HG03066 (cell line): ENCODE measurements around the gene BACH2.

Experiments
- ATAC-seq: cut with Tn5 transposase; IDR thresholded peaks from one replicate; pipeline ENCODE4 v1.9.1; 2021; ENCODE audit warnings: low read depth; ENCODE audit not compliant: unreplicated experiment

Gene BACH2

DNA sequence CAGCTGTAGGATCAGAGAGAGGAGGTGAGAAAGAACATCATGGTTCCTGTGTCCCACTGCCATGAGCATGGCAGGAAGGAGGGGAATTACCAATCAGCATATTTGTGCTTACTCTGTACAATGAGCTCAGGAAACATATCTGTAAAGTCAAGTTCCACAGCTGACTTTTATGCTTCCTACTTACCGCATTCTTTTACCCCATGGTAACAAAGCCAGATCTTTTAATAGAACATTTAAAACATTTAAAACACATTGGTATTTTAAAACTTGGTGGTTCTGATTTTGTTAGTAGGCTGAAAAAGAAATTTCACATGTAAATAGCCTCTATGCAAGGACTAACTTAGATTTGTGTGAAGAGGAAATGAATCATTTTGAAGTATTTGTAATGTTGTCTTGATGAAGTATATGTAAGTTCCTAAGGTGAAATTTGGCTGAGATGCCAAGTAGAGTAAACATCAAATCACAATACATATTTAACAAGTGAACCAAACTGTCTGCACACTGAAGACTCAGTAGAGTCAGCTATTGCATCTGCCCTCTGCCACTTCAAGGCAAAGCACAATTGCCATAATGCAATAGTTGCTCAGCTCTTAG lies 287.6 kb downstream of the BACH2 start:
- no peak for ATAC-seq

- ATAC-seq, result no peak
Observed at GRCh38 chr6:90008189-90008907, 288.3 kb downstream of the BACH2 start.

- ATAC-seq, result no peak
Observed at GRCh38 chr6:90005048-90005827, 291.4 kb downstream of the BACH2 start.

GRCh38 chr6:90004511-90004910 lies 292.1 kb downstream of the BACH2 start:
- no peak for ATAC-seq

DNA sequence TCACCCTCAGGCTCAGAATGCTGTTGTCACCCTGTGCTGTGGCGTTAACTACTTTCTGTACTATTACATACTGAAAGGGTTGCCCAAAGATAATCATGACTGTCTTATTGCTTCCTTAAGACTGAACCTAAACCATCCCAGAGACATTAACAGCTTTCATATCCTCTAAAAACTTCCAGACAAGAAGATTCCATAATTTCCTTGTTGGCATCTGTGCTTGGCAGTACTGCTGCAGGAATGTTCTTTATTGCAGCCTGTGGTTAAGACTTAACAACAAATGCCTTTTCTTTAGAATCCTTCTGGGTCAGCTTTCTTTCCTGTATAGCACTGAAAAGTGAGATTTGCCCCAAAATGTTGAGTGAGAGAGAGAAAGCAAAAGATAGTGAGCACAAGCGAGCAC lies 292.7 kb downstream of the BACH2 start:
- ATAC-seq, result no peak

DNA sequence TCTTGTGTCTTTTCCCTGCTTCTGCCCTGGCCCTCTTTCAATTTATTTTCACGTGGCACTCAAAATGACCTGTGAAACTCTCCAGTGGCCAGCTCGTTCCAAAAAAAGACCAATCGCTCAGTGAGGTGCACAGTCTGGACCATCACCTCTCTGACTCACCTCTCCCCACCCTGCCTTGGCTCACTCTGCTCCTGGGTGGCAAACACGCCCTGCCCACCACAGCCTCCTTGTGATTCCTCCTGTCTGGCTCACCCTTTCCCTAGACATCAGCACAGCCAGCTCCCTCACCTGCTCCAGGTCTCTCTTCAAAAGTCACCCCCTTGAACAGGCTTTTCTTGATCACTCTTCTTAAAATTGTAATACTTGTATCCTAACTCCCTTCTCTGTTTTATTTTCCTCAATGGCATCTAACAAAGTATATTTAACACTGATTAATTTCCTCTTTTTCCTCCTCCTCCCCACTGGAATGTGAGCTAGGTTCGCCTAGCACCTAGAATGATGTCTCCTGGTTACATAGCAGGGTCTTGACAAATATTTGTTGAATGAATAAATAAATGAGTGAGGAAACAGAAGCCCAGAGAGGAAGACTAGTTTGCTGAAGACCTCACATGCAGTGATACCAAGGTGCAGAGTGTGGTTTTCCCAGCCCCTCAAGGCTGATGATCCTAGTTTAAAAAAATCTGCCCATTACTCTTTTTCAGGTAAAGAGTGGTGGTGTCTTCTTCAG lies 293.4 kb downstream of the BACH2 start:
- no peak for ATAC-seq

DNA sequence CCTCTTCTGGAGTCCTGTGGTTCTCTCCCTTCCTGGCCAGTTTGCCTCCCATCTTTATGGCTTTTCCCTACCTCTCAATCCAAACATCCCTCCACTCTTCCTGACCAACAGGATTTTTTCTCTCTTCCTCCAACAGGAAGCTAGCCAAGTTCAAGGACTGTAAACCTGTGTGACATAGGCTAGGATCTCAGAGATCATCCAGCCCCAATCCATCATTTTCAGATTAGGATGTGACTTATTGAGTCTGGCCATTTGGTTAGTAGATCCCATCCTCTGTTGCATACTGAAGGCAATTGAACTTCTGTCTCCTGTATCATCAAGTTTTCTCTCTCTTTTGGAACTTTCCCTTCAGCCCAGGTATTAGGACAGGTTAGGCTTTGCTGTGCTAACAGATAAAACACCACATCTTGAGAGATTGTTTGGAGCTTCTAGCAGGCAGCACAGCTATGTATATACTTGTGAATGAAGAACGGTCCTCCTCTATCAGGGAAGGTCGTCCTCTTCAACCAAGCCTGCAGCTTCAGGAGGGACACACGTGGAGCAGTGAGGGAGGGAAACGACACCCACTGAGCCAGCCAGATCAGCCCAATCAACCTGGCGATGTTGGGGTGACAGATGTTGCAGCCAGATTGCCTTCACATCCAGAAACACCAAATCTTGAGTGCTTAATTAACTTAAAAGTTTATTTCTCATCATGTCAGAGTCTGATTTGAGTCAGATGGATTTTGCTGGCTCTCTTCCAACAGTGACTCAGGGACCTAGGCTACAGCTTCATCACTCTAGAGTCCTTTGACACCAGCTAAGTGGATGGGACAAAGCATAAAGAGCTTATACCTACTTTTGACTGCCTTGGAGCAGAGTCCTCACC lies 295.5 kb downstream of the BACH2 start:
- no peak for ATAC-seq

- no peak for ATAC-seq
Observed at GRCh38 chr6:89999945-90000825, 296.5 kb downstream of the BACH2 start.

DNA sequence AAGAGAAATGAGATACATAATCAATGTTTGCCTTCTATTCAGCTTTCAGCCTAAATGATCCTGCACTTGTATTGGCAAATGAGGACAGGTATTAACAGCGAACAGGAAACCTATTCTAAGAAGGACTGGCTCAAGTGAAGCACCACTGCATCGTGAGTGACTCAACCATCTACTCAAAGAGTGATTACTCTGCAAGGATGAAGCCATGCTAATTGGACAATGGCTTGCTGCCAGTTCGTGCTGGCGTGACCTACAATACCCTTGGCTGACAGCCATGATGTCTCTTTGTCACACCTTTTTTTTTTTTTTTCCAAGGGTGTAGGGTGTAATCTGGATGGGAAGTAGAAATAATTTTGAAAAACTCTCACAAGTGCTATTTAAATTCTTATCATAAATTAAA lies 297.5 kb downstream of the BACH2 start:
- ATAC-seq, result no peak

DNA sequence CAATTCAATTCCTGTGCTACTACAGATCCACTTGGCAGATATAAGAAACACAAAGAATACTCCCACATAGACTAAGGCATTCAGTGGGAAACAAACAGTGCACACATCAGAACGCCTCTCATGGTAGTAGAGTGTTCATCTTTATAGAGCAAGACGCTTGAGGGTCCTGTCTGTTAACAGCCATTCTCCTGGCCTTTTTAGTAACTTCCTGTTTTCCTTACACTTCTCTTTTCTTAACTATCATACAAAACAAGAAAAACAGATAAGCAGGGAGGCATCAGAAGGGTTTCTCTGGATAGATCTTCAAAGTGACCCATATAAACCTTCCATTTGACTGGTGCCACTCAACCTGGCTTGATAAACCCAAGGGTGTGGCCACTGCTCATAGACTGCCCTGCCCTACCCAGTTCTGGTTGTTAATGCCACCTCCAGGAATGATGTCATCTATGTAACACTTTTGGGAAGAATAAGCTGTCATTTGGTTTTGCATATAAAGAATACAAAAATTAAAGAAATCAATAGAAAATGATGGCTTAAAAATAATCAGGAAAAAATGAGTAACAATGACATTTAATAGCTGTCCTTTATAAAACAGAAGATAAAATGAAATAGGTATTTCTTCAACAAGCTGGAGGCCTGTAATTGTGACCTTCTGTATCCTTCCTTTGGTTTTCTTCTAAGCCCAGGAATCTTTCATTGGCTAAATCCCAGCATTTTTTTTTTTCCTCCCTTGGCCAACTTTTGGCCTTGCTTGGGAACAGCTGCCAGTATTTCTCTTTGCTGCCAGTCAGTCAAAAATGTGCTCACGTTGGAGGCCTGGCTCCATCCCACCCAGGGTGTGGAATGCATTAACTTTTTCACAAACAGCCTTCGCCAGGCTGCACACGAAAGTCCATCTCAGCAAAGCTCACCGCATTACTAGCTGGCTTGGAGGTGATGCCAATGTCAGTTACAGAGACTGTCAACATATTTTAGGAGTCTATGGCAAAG lies 298.9 kb downstream of the BACH2 start:
- no peak for ATAC-seq

GRCh38 chr6:89993411-89993810 lies 303.2 kb downstream of the BACH2 start:
- no peak for ATAC-seq

GRCh38 chr6:89992818-89993217 lies 303.8 kb downstream of the BACH2 start:
- no peak for ATAC-seq

GRCh38 chr6:89989742-89990141 lies 306.9 kb downstream of the BACH2 start:
- ATAC-seq, result no peak

- no peak for ATAC-seq
Observed at GRCh38 chr6:89987830-89988229, 308.8 kb downstream of the BACH2 start.

- ATAC-seq, result no peak
Observed at GRCh38 chr6:89987140-89987539, 309.5 kb downstream of the BACH2 start.

DNA sequence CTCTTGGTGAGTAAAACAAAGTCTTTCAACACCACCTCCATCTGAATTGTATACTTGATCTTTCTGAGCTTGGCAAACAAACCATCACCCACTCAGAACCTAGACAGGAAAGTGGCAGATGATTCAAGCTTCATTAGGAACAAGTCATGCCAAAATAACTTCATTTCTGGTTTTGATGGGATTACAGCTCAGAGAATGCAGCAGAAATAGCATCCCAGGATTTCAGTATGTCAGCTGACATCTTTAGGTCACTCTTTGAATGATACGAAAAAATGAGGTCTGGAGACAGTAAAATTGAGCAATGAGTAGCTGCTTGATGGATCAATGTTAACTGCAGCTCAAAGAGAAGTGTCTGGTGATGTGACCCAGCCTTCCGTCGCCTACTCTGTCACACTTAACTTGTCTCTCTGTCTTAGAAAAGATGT lies 310.0 kb downstream of the BACH2 start:
- ATAC-seq, result no peak

- ATAC-seq, result no peak
Observed at GRCh38 chr6:89985751-89986493, 310.7 kb downstream of the BACH2 start.
